Occipital lobe (tissue), 2 donors: ENCODE measurements around the gene NT5DC2. TPM values are rescaled to one million over a fixed set of nuclear protein-coding genes. Genes with fewer than 3 reads are reported as not detected.
A peak's percentile ranks its signal among the peaks of the same experiment; 100 is the strongest.
"Not testable (repeated sequence)": the region's sequence is repeated elsewhere in the genome, so short reads cannot be mapped to it uniquely, and the experiment has no call there.

Experiments
- DNase-seq: peaks from one replicate; lab custom pipeline; 2025; lab: John Stamatoyannopoulos, UW
- total RNA-seq: library from RNA; depleted of rRNA; stranded (reverse); fragments of >200 nt; gene quantifications from one replicate; pipeline ENCODE4 v1.2.3, GENCODE V29; 2014

Gene NT5DC2
- total RNA-seq, 1 donor from 2014 or later = 33.5 TPM

DNA sequence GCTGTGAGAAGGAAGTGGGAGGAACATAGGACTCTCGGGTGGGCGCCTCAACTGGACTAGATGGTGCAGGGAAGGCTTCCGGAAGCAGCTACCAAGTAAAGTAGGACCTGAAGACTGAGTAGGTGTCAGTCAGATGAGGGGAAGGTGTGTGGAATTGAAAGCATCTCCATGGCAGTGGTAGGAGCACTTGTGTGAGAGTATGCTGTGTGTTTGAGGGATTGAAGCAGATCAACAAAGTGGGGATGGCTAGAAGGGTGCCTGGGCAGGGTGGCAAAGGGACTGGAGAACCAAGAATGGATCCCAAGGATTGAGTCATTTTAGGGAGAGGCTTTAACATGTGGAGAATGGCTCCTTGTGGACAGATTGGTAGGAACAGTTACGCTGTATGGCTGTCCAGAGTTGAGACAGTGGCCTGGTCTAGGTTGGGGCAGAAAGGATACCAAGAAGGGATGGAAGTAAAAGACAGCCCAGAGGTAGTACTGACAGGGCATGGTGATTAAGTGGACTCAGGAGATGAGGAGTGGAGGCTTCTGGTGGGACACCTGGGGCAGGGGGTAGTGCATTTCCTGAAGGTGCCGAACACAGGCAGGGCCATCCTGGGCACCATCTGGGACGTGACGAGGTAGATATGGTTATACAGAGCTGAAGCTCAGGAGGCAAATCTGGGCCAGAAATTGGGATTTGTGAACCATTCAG, 4.2 kb upstream of the NT5DC2 start:
- DNase-seq = no peak

GRCh38 chr3:52537165-52537620, 3.5 kb upstream of the NT5DC2 start:
- DNase-seq = no peak

- DNase-seq = peak; percentile 94
These were observed 2.9 kb upstream of the NT5DC2 start, which contains the start of gene UQCC5 for GRCh38 chr3:52536369-52537164. UQCC5 (plus strand) TSS chr3:52536605; CDS start chr3:52536756, 151 bp downstream.

DNA sequence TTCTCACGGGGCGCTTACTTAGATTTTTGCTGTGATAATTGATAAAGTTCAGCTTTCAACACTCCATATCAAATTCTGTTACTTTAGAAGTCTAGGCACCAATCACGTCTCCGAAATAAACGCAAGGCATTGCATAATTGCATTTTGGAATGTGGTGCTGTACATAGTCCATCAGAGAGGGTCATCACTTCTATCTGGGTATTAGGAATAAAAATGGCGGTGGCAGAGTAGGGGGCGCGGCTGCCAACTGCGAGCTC, 2.4 kb upstream of the NT5DC2 start:
- DNase-seq = no peak

- DNase-seq = no peak
These were observed 1.9 kb upstream of the NT5DC2 start for GRCh38 chr3:52535411-52536111.

GRCh38 chr3:52534281-52535183, 875 bp upstream of the NT5DC2 start:
- no peak for DNase-seq

- no peak for DNase-seq
These were observed 627 bp downstream of the NT5DC2 start for GRCh38 chr3:52532838-52533622.

DNA sequence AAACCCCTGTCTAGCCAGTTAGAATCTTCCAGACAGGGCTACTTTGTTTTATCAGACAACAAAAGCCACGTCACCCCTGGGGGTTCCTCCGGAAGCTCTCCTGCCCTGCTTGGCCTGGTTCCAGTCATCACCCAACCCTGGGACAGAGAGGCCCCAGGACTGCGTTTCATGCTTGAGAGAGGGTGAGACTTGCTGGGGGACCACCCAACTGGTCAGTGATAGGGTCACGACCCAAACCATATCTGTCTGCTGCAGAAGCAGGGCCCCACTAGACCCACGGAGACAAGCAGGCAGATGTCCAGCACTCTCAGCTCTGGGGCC, 1.2 kb downstream of the NT5DC2 start:
- no peak for DNase-seq

DNA sequence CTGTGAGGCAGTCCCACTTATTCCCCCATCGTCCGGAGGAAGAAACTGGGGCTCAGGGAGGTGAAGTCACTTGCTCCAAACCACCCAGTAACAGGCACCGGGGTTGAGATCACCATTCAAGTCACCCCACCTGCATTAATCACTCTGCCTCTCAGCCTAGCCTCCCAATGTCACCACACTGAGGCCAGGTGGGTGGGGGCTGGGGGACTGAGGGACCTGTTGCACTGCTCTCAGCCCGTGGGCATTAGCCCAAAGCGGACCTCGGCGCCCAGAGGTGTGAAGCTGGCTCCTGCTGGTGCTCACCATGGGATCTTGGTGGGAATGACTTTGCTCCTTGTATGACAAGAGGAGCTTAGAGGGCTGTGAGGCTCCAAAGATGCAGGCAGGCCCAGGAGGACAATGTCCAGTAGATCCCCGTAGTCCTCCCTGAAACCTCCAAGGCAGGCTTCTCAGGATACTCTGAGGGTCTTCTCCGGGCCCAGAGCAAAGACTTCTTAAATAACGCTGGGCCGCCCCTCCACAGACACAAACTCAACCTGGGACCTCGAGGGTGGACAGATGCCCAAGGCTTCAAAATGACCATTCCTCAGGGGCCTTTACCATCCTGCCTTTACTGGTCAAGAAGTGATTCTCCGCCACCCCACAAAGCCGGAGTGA, 1.7 kb downstream of the NT5DC2 start:
- no peak for DNase-seq

DNA sequence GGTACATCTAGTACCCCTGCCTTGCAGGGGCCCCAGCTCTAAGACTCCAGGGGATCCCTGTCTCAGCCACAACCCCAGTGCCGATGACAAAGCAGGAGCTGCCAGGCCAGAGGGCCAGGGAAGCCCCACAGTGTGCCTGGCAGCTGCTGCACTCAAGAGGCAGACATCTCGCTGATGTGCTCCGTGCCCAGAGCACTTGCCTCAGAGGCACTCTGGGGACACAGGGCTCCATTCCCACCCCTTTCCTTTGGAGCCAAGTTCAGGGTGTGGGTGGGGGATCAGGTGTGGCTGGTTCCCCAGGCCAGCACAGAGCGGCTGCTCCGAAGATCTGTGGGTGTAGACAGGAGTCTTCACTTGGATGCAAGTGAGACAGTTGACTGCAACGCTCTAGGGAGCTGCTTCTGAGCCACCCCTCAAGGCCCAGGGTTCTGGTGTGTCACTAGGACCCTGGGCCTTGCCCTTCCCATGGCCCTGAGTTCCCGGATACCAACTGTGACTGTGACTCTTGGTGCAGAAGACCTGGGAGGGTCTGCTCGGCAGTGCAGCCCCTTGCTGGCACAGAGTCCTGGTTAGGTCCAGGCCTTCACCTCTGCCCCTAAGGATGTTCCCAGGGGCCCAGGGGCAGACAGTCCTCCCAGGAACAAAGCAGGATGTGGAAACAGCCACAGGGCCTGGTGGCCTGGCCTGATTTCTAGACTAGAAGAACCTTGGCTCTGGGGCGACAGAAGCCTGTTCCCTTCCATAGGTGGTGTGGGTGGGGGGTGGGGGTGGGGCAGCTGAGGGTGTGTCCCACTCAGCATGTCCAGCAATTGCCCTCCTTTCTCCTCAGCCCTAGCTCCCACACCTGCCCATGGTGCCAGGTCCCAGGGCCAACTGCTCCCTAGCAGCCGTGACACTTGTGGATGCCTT, 2.5 kb downstream of the NT5DC2 start:
- no peak for DNase-seq

GRCh38 chr3:52529376-52530333, 4.0 kb downstream of the NT5DC2 start:
- DNase-seq = no peak

- DNase-seq = no peak
These were observed 4.9 kb downstream of the NT5DC2 start for GRCh38 chr3:52528586-52529375.

DNA sequence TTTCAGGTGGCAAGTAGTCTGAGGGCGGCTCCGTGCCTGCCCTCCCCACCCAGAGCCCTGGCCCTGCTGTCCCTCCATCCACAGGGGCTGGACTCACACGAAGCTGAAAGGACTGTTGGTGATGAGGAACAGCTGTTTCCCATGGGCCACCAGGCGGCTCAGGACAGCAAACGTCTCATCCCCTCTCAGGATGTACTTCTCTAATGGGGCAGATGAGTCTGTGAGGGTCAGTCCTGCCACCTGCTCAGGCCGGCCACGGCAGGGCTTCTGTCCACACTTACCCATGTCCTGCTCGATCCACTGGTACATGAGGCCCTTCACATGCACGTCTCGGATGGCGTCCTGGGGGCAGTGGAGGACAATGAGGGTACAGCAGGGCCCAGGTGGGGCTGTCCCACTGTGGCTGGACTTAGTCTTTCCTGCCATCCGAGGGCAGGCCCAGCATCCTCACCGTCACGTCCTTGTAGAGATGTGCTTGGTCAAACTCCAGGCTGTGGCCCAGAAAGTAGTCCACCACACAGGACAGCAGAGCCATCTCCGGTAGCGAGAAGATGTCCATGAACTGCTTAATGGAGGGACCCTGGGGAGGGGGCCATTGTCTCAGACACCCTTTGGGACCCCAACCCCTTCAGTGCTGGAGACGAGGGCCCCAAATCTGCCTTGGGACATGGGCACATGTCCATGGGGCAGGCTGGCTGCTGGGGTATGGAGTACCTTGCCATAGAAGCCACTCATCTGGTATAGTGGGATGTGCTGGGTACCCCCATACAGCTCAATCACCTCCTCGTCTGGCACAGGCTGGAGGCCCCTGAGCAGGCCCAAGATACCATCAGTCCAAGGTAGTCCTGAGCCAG, 5.7 kb downstream of the NT5DC2 start:
- no peak for DNase-seq

GRCh38 chr3:52527039-52527731, 6.5 kb downstream of the NT5DC2 start:
- no peak for DNase-seq

- not testable (repeated sequence) for DNase-seq
These were observed 7.0 kb downstream of the NT5DC2 start for GRCh38 chr3:52526671-52527038.
